GM19238 (cell line): ENCODE results near the gene TDRD6.

ENCODE experiments used
- DNase-seq: peaks from one replicate; pipeline ENCODE4 v3.0.0; 2011; ENCODE audit warnings: low spot score; ENCODE audit not compliant: insufficient read length

TDRD6 gene

DNA sequence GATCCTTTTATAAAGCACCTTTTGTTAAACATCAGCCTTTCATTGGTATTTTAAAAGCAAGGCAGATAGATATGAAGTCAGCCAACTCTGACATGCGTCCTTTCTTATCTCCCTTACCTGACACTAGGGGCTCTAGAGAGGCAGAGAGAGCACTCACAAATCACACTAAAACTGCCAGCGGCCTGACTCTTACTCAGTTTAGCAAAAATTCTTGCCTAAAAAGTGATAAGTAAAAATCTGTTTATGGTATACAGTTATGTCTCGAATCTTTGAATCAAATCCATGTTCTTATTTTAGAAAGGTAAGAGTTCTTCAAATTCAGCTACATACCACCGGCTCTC is 10.4 kb upstream of the TDRD6 start:
- DNase-seq: no peak

DNA sequence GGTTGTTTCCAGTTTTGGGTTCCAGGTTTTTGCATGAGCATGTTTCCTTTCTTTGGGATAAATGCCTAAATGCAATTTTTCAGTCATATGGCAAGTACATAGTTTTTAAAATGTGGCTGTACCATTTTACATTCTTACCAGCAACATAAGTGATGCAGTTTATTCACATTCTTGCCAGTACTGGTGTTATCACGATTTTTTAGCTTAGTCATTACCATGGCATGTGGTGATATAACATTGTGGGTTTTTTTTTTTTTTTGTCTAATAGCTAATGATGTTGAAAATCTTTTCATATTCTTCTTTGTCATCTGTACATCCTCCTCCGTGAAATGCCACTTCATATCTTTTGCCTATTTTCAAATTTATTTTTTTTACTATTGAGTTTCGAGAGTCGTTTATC is 2.9 kb upstream of the TDRD6 start:
- no peak for DNase-seq

DNA sequence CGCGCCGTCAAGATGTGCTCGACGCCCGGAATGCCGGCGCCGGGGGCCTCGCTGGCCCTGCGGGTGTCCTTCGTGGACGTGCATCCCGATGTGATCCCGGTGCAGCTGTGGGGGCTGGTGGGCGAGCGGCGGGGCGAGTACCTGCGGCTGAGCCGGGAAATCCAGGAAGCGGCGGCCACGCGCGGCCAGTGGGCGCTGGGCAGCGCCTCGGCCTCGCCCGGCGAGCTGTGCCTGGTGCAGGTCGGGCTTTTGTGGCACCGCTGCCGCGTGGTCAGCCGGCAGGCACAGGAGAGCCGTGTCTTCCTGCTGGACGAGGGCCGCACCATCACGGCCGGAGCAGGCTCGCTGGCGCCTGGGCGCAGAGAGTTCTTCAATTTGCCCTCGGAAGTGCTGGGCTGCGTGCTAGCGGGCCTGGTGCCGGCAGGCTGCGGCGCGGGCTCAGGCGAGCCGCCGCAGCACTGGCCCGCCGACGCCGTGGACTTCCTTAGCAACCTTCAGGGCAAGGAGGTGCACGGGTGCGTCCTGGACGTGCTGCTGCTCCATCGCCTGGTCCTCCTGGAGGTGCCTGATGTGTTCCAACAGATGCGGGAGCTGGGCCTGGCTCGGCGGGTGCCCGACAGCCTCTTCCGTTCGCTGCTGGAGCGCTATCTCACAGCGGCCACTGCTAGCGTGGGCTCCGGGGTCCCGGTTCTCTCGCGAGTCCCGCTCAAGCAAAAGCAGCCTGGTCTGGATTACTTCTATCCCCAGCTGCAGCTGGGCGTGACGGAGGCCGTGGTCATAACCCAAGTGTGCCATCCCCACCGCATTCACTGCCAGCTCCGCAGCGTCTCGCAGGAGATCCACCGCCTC is 656 bp downstream of the TDRD6 start:
- DNase-seq: no peak

DNA sequence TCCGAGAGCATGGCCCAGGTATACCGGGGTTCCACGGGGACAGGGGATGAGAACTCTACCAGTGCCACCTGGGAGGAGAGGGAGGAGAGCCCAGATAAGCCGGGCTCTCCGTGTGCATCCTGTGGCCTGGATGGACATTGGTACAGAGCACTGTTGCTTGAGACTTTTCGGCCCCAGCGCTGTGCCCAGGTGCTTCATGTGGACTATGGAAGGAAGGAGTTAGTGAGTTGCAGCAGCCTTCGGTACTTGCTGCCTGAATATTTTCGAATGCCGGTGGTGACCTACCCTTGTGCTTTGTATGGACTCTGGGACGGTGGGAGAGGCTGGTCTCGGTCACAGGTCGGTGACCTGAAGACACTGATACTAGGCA is 1.3 kb downstream of the TDRD6 start:
- DNase-seq: no peak

DNA sequence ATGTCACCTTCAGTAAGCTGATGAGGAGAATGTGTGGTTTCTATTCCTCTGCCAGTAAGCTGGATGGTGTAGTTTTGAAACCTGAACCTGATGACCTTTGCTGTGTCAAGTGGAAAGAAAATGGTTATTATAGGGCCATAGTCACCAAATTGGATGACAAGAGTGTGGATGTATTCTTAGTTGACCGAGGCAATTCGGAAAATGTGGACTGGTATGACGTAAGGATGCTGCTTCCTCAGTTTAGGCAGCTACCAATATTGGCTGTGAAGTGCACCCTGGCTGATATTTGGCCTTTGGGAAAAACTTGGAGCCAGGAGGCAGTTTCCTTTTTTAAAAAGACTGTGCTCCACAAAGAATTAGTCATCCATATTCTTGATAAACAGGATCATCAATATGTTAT is 2.0 kb downstream of the TDRD6 start:
- DNase-seq: no peak

DNA sequence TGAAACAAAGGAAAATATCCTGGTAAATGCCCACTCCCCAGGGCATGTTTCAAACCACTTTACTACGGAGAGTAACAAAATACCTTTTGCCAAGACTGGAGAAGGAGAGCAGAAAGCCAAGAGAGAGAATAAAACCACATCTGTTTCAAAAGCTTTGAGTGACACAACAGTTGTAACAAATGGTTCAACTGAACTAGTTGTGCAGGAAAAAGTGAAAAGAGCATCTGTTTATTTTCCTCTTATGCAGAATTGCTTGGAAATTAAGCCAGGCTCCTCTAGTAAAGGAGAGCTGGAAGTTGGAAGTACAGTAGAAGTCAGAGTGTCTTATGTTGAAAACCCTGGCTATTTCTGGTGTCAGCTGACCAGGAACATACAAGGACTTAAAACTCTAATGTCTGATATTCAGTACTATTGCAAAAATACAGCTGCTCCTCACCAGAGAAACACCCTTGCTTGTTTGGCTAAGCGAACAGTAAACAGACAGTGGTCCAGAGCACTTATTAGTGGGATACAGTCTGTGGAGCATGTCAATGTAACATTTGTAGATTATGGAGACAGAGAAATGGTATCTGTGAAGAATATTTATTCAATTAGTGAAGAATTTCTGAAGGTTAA is 2.6 kb downstream of the TDRD6 start:
- no peak for DNase-seq

DNA sequence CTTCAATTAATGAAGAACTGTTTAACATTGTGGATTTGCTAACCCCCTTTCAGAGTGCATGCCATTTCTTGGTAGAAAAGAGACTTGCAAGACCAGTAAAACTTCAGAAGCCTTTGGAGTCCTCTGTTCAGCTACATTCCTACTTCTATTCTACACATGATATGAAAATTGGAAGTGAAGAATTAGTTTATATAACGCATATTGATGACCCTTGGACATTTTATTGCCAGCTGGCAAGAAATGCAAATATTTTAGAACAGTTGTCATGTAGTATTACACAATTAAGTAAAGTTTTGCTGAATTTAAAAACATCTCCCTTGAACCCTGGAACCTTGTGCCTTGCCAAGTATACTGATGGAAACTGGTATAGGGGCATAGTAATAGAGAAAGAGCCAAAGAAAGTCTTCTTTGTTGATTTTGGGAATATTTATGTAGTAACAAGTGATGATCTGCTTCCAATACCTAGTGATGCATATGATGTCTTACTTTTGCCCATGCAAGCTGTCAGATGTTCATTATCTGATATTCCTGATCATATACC is 3.3 kb downstream of the TDRD6 start:
- DNase-seq: no peak

DNA sequence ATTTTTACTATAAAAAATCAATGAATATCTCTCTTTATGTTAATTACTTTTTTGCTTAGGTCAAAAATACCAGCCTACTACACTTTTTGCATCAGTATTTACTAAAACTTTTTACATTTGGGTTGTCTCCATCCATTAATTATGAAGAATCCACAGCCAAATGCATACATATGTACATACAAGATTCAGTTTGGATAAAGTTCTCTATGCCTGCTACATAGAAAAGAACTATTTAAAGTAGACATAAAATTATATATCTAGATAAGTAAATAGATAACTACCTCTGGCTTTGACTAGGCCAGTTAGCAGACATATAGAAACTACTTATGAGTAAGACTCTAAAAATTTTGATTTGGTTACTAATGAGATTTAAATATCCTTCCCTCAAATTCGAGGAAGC is 12.3 kb downstream of the TDRD6 start:
- no peak for DNase-seq

DNA sequence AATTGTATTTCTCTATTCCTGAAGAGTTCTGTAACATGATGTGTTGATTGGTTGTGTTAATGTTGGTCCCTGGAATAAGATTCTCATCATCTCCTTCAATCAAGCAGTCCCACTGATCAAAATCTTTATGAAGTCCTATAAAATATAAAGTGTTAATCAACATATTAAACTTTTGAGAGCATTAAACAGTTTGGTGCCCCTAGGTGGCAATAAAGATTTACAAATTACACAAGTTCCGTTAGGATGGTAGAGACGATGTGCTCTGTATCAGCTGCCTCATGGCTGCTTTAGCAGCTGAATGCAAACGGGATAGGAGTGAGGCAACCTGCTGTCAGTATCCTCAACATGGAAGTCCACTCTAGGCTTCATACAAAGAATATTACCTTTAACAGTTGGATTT is 16.9 kb downstream of the TDRD6 start:
- DNase-seq: no peak

DNA sequence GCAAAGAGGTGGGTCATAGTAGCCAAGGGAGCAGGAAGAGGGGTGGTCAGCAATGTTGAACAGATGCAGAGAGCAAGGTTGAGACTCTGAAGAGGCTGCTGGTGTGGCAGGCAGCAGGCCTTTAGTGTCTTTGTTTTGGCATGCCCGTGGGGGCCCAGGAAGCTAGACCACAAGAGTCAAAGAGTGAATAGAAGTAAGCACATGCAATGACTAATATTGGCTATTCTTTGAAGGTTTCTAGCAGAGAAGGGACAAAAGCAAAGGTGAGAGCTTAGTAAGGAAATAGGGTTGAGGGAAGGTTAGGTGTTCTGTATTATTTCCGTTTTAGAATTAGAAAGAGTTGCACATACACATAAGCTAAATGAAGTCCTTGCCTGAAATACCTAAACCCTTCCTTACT is 18.8 kb downstream of the TDRD6 start:
- DNase-seq: no peak

DNA sequence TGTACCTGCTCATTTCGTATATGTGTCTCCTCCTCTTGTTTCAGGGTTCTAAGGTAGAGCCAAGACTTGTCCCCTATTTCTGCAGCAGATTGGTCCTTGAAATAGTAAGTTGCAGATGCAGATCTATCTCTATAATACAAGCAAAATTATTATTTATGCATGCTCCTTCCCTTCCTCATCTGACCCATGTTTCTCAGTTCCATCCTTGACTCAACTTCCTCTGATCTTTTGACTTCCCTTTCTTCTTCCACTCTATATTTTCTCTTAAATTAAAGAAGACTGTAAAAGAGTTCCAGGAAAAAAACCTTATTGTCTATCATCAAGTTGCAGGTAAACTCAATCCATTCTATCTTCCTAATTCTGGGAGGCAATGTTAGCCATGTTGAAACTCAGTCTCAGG is 23.8 kb downstream of the TDRD6 start:
- DNase-seq: no peak

DNA sequence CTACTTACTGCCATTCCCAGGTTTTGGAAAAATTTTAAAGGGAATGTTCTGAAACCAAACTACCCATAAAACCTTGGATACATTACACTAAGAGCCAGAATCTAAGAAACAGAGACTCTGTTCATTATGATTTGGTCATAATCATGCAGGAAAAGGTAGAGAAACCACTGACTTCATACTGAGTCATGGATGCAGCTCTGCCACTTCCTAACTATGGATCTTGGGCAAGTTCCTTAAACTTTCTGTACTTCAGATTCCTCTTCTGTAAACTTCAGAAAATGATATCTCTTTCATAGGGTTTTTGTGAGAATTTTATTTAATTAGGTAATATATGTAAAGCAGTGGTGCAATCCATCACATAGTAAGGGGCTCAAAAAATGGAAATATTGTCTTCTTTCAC is 27.5 kb downstream of the TDRD6 start:
- no peak for DNase-seq

DNA sequence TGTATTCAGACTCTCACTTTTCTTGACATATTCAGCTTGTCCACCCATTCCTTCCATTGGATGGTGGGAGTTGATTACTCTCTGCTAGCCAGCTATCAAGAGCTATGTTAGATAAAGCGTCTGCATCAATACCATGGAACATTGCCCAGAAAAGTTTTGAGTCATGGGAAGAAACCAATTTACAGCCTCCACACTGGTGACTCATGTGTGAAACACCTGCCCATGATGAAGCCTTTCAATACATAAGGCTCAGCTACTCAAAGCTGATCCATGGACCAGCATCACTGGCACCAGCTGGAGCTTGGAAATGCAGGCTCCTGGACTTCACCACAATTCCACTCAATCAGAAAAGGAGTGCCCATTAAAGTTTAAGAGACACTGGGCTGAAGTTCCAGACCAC is 31.4 kb downstream of the TDRD6 start:
- no peak for DNase-seq

DNA sequence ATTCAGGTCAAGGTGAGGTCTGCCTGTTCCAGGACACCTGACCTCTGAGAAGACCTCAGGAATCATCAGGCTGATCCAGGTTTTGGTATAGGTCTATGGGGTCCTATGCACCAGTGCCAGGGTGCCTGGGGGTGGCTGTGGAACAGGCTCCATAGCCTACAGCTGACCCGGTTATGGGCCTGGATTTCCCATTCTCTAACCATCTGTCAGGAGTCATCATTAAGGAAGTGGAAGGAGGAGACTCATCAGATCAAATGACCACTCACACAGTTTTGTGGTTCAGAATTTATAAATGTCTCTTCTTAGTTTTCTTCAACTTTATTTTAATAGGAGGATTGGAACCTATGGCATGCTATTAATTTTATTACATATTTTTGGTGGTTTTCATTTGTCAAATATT is 32.7 kb downstream of the TDRD6 start:
- no peak for DNase-seq

DNA sequence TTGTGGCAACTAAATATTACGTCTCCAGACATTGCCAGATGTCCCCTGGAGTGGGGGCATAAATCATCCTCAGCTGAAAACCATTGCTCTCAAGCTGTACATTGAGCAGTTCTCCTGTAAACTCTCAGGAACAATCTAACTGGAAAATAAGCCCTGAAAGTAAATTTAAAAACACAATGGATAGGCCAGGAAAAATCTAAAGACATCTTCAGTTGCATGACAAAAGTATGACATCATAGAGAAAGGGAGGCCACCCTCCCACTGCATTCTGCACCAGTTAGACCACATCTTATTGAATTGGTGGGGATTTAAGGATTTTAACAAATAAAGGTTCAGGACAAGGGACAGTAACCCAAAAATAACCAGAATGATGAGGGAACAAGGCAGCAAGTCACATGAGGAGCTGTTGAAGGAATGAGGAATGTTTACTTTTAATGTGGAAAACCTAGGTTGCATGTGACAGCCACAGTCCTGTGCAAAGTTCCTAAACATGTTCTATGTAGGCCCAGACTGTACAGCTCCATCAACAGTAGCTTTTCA is 42.2 kb downstream of the TDRD6 start:
- DNase-seq: no peak

DNA sequence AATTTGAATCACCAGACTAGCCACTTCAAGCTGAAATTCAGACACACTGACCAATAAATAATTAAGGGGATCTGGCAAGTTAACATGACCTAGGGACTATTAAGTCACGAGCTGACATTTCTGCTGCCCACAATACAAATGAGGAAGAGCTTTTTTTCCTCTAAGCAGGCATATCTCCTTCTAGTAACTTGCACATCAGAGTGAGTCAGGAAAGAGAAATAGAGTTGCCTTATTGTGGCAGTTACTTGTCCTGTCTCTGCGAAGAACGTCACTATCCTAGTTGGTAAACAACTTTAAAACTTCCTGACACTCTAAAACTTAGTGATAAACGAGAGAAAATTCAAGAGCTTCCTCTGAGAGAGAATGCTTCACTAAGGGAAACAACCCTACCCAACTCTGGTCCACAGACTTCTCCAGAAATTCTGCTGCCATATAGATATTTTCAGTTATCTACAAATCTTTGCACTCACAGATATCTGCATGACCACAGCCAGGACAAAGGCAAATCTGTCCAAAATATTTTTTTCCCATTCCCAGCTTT is 43.3 kb downstream of the TDRD6 start:
- DNase-seq: no peak

DNA sequence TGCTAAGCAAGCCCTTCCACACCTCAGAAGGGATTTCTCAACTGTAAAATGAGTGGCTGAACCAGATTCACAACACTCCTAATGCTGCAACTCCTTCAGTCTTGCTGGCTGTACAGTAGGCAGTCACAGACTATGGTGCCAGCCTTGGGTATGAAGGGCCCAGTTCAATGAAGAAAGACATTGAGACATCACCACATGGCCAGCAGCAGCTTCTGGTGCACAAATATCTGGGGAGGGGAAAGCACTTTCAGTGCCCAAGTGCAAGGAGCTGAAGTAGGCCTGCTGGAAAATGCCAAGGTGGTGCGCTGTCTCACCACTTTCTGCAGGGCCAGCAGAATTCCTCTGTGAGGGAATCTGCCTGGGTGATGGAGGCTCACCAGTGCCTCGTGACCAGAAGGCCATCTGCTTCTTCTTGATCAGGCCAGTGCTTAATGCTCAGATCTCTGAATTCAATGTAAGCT is 45.7 kb downstream of the TDRD6 start:
- no peak for DNase-seq

DNA sequence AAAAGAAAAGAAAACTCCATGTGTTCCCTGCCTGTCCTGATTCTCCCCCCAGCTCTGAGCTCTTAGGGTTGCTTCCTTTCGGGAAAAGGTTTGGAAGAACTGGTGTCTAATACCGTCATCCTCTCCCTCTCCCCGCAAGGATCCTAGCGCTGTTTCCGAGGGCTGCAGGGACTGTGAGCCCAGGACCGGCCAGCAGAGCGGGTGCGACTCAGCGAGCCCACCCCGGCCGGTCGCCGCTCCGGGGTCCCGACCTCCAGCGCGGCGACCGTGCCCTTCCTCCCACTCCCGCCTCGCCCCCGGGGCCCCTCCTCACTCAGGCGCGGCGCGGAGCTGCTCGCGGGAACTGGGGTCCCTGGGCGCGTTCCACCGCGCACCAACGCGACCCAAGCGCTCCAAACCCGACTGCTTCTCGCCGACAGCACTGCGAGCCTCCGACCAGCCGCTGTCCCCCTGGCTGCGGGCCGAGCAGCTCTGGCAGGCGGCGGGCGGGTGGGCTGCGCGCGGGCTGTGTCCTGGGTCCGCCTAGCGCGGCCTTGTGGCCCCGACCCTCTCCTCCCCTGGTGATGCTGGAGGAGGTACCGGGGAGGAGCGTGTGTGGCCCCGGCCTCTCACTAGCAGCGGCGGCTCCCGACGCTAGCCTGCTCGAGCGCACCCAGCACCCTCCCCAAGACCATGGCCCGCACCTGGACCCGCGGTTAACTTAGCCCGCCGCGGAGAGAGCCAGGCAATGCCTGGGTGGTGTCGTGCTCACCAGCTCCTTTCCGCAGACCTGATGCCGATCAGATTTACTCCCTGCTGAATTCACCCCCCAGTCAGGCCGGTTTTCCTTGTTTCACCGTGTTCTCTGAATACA is 47.4 kb downstream of the TDRD6 start, which contains the start of gene PLA2G7:
TSS of gene PLA2G7 (minus strand) at position 509 of the 853 bp plus-strand sequence. CDS start 12,484 bp downstream, outside the sequence.
- DNase-seq: no peak

DNA sequence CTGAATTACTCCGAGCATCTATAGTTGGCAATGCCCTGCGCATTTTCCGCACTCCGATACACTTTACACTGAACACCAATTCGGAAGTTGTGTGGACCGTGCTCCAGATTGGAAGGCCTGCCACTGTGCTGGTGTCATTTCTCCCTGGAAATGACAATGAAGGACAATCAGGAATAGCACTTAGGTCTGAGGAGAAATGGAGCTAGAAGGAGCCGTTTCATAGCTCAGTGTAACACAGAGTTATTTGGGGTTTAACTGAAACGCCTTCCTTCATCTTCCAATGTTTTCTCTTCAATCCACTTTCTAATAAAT is 48.0 kb downstream of the TDRD6 start:
- no peak for DNase-seq

DNA sequence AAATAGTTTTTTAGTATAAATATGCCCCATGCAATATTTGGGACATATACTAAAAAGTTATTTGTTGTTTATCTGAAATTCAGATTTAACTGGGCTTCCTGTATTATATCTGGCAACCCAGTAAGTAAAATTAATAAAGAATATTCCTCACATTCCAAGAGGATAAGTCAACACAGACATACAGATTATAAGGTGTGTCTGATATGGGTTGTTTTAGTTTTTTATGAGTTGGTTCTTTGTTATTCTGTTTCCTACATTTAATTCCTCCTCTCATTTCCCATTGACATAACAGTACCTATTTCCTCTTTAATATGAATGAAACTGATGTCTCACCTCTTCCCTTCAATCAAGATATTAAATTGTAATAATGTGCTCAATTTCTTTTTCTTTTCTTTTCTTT is 49.2 kb downstream of the TDRD6 start:
- DNase-seq: no peak

DNA sequence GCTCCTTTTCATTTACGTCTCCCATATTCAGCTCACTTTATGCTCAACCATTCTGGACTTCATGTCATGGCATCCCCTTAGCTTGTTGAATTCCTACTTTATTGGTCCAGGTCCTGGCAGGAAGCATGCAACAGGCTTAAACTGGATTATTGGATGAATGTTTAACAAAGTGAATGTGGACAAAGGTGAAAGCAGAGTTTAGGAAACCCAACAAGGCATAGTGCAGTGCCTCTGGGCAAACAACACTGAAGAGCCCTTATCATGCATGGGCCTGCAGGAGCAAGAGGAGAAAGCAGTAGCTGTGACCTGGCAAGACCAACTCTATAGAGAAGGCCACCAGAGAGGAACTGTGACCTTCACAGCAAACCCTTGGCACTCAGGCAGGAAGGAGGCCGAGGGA is 53.8 kb downstream of the TDRD6 start:
- no peak for DNase-seq

DNA sequence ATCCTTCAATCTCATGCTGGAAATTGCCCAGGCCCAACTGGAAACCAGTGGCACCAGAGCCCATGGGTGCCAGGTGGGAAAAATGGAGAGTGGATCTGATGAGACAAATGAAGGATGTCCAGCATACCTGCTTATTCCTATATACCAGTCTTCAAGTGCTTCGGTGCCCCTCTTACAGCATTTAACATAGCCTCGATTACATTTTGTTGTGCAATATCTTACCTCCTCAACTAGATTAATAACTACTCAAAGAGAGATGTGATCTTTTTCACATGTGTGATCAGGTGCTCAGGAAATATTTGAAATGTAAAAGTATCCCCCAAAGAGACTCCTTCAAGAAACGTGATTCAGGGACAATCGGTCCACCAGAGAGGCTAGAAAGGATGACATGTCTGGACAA is 54.2 kb downstream of the TDRD6 start:
- DNase-seq: no peak
